HL-60 (cell line): ENCODE measurements around the gene ZNF613.
"Not testable (repeated sequence)": the region's sequence is repeated elsewhere in the genome, so short reads cannot be mapped to it uniquely, and the experiment has no call there.

Experiments used
- DNase-seq, 2 experiments: peaks; one replicate each; pipeline ENCODE4 v3.0.0-alpha.2; 2010 to 2020; ENCODE audit warnings: low read depth in 1 of 2, low spot score in 1 of 2
- H3K27ac ChIP-seq: fragments of 250-450 bp; sonication (Bioruptor Pico); replicated peaks from 2 replicates; pipeline ENCODE4 v1.5.1; 2020; ENCODE audit warnings: mild to moderate bottlenecking, moderate library complexity
- H3K27me3 ChIP-seq: fragments of 250-450 bp; sonication (Bioruptor Pico); 2 replicates; pipeline ENCODE4 v1.5.1; 2021; ENCODE audit warnings: mild to moderate bottlenecking, moderate library complexity; ENCODE audit not compliant: insufficient read depth, poor library complexity, severe bottlenecking
- H3K4me3 ChIP-seq: replicated peaks from 2 replicates; pipeline ENCODE4 v1.5.1; 2011; ENCODE audit warnings: mild to moderate bottlenecking, control low read depth, low read length; ENCODE audit not compliant: insufficient read depth
- CTCF ChIP-seq: IDR thresholded peaks from one replicate; pipeline ENCODE4 v1.5.1; 2011; ENCODE audit warnings: low read length, control low read depth, inconsistent platforms; ENCODE audit not compliant: insufficient read depth
- GABPA ChIP-seq: IDR thresholded peaks from 2 replicates; pipeline ENCODE4 v1.6.1; 2012; ENCODE audit warnings: low read depth
- POLR2AphosphoS5 ChIP-seq: IDR thresholded peaks from 2 replicates; pipeline ENCODE4 v1.6.1; 2012; ENCODE audit warnings: low read depth
- REST ChIP-seq: IDR thresholded peaks from 2 replicates; pipeline ENCODE4 v1.6.1; 2012; ENCODE audit warnings: low read depth; ENCODE audit not compliant: insufficient replicate concordance
- SPI1 ChIP-seq: IDR thresholded peaks from 2 replicates; pipeline ENCODE4 v1.6.1; 2012; ENCODE audit warnings: low read depth, mild to moderate bottlenecking, borderline replicate concordance

Gene ZNF613

GRCh38 chr19:51970718-51971117, 43.4 kb downstream of the ZNF613 start:
- Histone ChIP-seq H3K27me3 (no peaks in the 10 kb centered on the region), H3K27ac (no peak overlapping the region), H3K4me3 (no peak overlapping the region)
- no peak for TF ChIP-seq REST
- TF ChIP-seq GABPA, result no peak
- DNase-seq, result no peak

- peak; percentile 7 to 22 for DNase-seq
- H3K27ac ChIP-seq, result no peak overlapping the region
- no peaks in the 10 kb centered on the region for H3K27me3 ChIP-seq
- H3K4me3 ChIP-seq, result no peak overlapping the region
- no peak for TF ChIP-seq SPI1
- TF ChIP-seq POLR2AphosphoS5, result no peak
- no peak for TF ChIP-seq CTCF
- no peak for TF ChIP-seq REST
- no peak for TF ChIP-seq GABPA
These were observed 44.4 kb downstream of the ZNF613 start for GRCh38 chr19:51971624-51972023.

- DNase-seq, H3K27me3 ChIP-seq, H3K4me3 ChIP-seq, H3K27ac ChIP-seq: not testable (repeated sequence)
These were observed 48.5 kb downstream of the ZNF613 start for GRCh38 chr19:51975787-51976186.

GRCh38 chr19:51976852-51977251, 49.6 kb downstream of the ZNF613 start:
- no peak for DNase-seq
- Histone ChIP-seq H3K27me3 (no peaks in the 10 kb centered on the region), H3K4me3 (no peak overlapping the region), H3K27ac (no peak overlapping the region)
- TF ChIP-seq CTCF (no peak), GABPA (no peak), SPI1 (no peak)

GRCh38 chr19:51977346-51977745, 50.1 kb downstream of the ZNF613 start:
- H3K27ac ChIP-seq, result no peak overlapping the region
- H3K27me3 ChIP-seq, result no peaks in the 10 kb centered on the region
- TF ChIP-seq SPI1, result no peak
- no peak for TF ChIP-seq GABPA
- no peak for TF ChIP-seq POLR2AphosphoS5
- TF ChIP-seq REST, result no peak
- TF ChIP-seq CTCF, result no peak
- H3K4me3 ChIP-seq, result no peak overlapping the region
- DNase-seq, result no peak
